ENCODE measurements around the gene GPR61.

DNA sequence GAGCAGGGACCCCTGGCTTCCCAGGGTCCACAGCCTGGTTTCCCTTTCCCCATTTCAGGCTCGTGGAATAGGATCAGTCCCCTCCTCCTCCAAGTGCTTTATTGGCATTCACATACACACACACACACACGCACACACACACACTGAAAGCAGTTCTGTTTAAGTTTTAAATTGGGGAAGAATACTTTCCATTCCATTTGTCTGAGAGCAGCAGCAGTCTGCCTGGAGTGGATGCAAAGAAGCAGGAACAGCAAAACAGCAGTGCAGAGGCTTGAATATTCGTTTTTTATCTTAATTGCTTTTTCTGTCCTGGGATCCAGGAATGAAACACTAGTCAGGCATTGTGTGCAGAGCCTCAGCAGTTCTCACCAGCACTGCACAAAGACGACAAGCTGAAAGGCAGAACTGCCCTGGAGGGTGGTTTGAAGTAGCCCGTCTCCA is 38.7 kb upstream of the GPR61 start:
- TF ChIP-seq CTCF (tag by site-specific recombination; IDR thresholded peaks at IDR 0.05) (no peak), ZSCAN30 (tag by site-specific recombination; IDR thresholded peaks at IDR 0.05) (no peak), ZNF707 (tag by site-specific recombination; IDR thresholded peaks at IDR 0.05) (no peak), ZNF394 (tag by site-specific recombination; IDR thresholded peaks at IDR 0.05; ENCODE audit: borderline replicate concordance) (no peak), ZNF510 (tag by site-specific recombination; IDR thresholded peaks at IDR 0.05; ENCODE audit: insufficient replicate concordance) (no peak), ZNF239 (tag by site-specific recombination; IDR thresholded peaks at IDR 0.05) (no peak)
